GM13976 (cell line): Measurements from ENCODE around the gene LYSMD1.

Experiments used
- DNase-seq: peaks from one replicate; pipeline ENCODE4 v3.0.0; 2012; ENCODE audit warnings: low spot score
- CTCF ChIP-seq: IDR thresholded peaks from 2 replicates; pipeline ENCODE4 v1.5.1; 2012; ENCODE audit warnings: borderline replicate concordance, mild to moderate bottlenecking; ENCODE audit not compliant: insufficient read depth; ENCODE audit errors: extremely low read depth, missing control alignments, control extremely low read depth
- in situ Hi-C: fragments of 300-500 bp; cut with MboI; formaldehyde crosslinking; loops from one replicate; pipeline ENCODE4 v1.12.0; 2022; ENCODE audit warnings: low sequenced_read_pairs, mixed read lengths, inconsistent platforms; ENCODE audit not compliant: unreplicated experiment

The LYSMD1 gene

GRCh38 chr1:151142411-151143056 lies 23.2 kb downstream of the LYSMD1 start:
- in situ Hi-C loops: no loop called here
- no peak for DNase-seq
- no peak for TF ChIP-seq CTCF

GRCh38 chr1:151137789-151138188 lies 27.9 kb downstream of the LYSMD1 start:
- no peak for TF ChIP-seq CTCF
- in situ Hi-C loops: no loop called here
- DNase-seq: peak; percentile 12

- in situ Hi-C loops: no loop called here
- DNase-seq: no peak
- TF ChIP-seq CTCF: no peak
These were observed 30.0 kb downstream of the LYSMD1 start for GRCh38 chr1:151135433-151136385.

- no peak for TF ChIP-seq CTCF
- in situ Hi-C loops: no loop called here
- peak; percentile 12 for DNase-seq
These were observed 30.7 kb downstream of the LYSMD1 start for GRCh38 chr1:151134991-151135390.

- TF ChIP-seq CTCF: no peak
- in situ Hi-C loops: no loop called here
These were observed 31.3 kb downstream of the LYSMD1 start for GRCh38 chr1:151134396-151134795.

GRCh38 chr1:151133018-151133806 lies 32.5 kb downstream of the LYSMD1 start:
- no peak for TF ChIP-seq CTCF
- peak; percentile 22 for DNase-seq
- in situ Hi-C loops: no loop called here

More at GRCh38 chr1:151134396-151134795, 31.3 kb downstream of the LYSMD1 start:
- peak; percentile 22 for DNase-seq
